HEK293 (cell line): Measurements from ENCODE around the gene NLRP1.

Experiments
- CTCF ChIA-PET: fragments of 350-600 bp; formaldehyde crosslinking; extraction: SDS; loops from one replicate; lab custom pipeline; 2021; ENCODE audit warnings: antibody characterized with exemption; lab: Yijun Ruan, JAX
- POLR2A ChIA-PET: fragments of 300-600 bp; formaldehyde crosslinking; extraction: SDS; loops from one replicate; lab custom pipeline; 2020; ENCODE audit warnings: antibody characterized with exemption, inconsistent platforms; lab: Yijun Ruan, JAX
- H3K27ac ChIP-seq: fragments of 200-500 bp; sonication (Bioruptor generic); 2 replicates; pipeline ENCODE4 v1.5.1; 2014; ENCODE audit warnings: low read depth, low read length, control low read depth, inconsistent platforms; ENCODE audit errors: extremely low read depth
- H3K36me3 ChIP-seq, 2 experiments: fragments of 200-500 bp in 1 of 2; sonication (Bioruptor generic) in 1 of 2; 1 replicate in 1 of 2; 2 replicates in 1 of 2; pipeline ENCODE4 v1.5.1; 2014 to 2017; ENCODE audit warnings: inconsistent platforms in 2 of 2, low read length in 2 of 2; ENCODE audit not compliant: control insufficient read depth in 2 of 2, insufficient read depth in 1 of 2
- H3K4me1 ChIP-seq: fragments of 200-500 bp; sonication (Bioruptor generic); 2 replicates; pipeline ENCODE4 v1.5.1; 2014; ENCODE audit warnings: mild to moderate bottlenecking, low read length, inconsistent platforms; ENCODE audit not compliant: control insufficient read depth, insufficient read depth
- H3K4me3 ChIP-seq: 2 replicates; pipeline ENCODE4 v1.5.1; 2011; ENCODE audit warnings: low read depth, mild to moderate bottlenecking, control low read depth, low read length, moderate library complexity
- H3K9me3 ChIP-seq: fragments of 200-500 bp; sonication (Bioruptor generic); 2 replicates; pipeline ENCODE4 v1.5.1; 2014; ENCODE audit warnings: low read depth, low read length, inconsistent platforms; ENCODE audit not compliant: control insufficient read depth, insufficient read depth
- GLI4 ChIP-seq: fragments of 450-650 bp; formaldehyde crosslinking; IDR thresholded peaks from 2 replicates; pipeline ENCODE4 v1.5.1; 2016; ENCODE audit warnings: missing biosample characterization, missing genetic modification characterization
- KLF17 ChIP-seq: fragments of 450-650 bp; formaldehyde crosslinking; IDR thresholded peaks from 2 replicates; pipeline ENCODE4 v1.5.1; 2016; ENCODE audit warnings: missing biosample characterization, missing genetic modification characterization
- PRDM1 ChIP-seq: fragments of 450-650 bp; formaldehyde crosslinking; IDR thresholded peaks from 2 replicates; pipeline ENCODE4; 2016; ENCODE audit warnings: missing biosample characterization, missing genetic modification characterization
- REST ChIP-seq: fragments of 450-650 bp; formaldehyde crosslinking; IDR thresholded peaks from 2 replicates; pipeline ENCODE4 v1.5.1; 2016; ENCODE audit warnings: missing biosample characterization, missing genetic modification characterization
- ZFP69B ChIP-seq: fragments of 450-650 bp; formaldehyde crosslinking; IDR thresholded peaks from 2 replicates; pipeline ENCODE4 v1.5.1; 2016; ENCODE audit warnings: missing biosample characterization, missing genetic modification characterization
- ZNF184 ChIP-seq: fragments of 450-650 bp; IDR thresholded peaks from 2 replicates; pipeline ENCODE4 v1.5.1; 2018; ENCODE audit warnings: missing biosample characterization, mild to moderate bottlenecking, missing genetic modification characterization
- ZNF311 ChIP-seq: fragments of 450-650 bp; formaldehyde crosslinking; IDR thresholded peaks from 2 replicates; pipeline ENCODE4 v1.5.1; 2017; ENCODE audit warnings: missing biosample characterization, missing genetic modification characterization, borderline replicate concordance
- ZNF37A ChIP-seq: fragments of 450-650 bp; IDR thresholded peaks from 2 replicates; pipeline ENCODE4 v1.5.1; 2018; ENCODE audit warnings: missing biosample characterization, missing genetic modification characterization
- ZNF513 ChIP-seq: fragments of 450-650 bp; IDR thresholded peaks from 2 replicates; pipeline ENCODE4 v1.5.1; 2018; ENCODE audit warnings: missing biosample characterization, missing genetic modification characterization
- ZNF645 ChIP-seq: fragments of 450-650 bp; formaldehyde crosslinking; IDR thresholded peaks from 2 replicates; pipeline ENCODE4; 2016; ENCODE audit warnings: missing biosample characterization, missing genetic modification characterization
- ZNF660 ChIP-seq: fragments of 450-650 bp; IDR thresholded peaks from 2 replicates; pipeline ENCODE4 v1.5.1; 2018; ENCODE audit warnings: missing biosample characterization, mild to moderate bottlenecking, missing genetic modification characterization
- ZNF76 ChIP-seq: fragments of 450-650 bp; formaldehyde crosslinking; IDR thresholded peaks from 2 replicates; pipeline ENCODE4; 2016; ENCODE audit warnings: low read depth, missing biosample characterization, missing genetic modification characterization, borderline replicate concordance
- ZNF777 ChIP-seq: fragments of 450-650 bp; formaldehyde crosslinking; IDR thresholded peaks from 2 replicates; pipeline ENCODE4 v1.5.1; 2017; ENCODE audit warnings: missing biosample characterization, missing genetic modification characterization, borderline replicate concordance
- ZNF791 ChIP-seq: fragments of 450-650 bp; formaldehyde crosslinking; IDR thresholded peaks from 2 replicates; pipeline ENCODE4 v1.5.1; 2016; ENCODE audit warnings: missing biosample characterization, missing genetic modification characterization
- TF ChIP-seq, protein P1 (sequence below): fragments of 450-650 bp; formaldehyde crosslinking; IDR thresholded peaks from 2 replicates; pipeline ENCODE4 v1.5.1; 2016; ENCODE audit warnings: missing biosample characterization, missing genetic modification characterization
- TF ChIP-seq, protein P2 (sequence below): fragments of 450-650 bp; formaldehyde crosslinking; IDR thresholded peaks from 2 replicates; pipeline ENCODE4 v1.5.1; 2016; ENCODE audit warnings: missing biosample characterization, missing genetic modification characterization

NLRP1 gene

GRCh38 chr17:5558815-5559785 lies 25.2 kb downstream of the NLRP1 start:
- H3K27ac ChIP-seq: no peak overlapping the region
- no peaks in the 10 kb centered on the region for H3K9me3 ChIP-seq
- H3K36me3 ChIP-seq: no peaks in the 10 kb centered on the region
- no peak for TF ChIP-seq KLF17 (tag by site-specific recombination)
- TF ChIP-seq ZNF76: no peak
- no peak for TF ChIP-seq ZNF660 (tag by site-specific recombination)
- TF ChIP-seq GLI4 (tag by site-specific recombination): no peak
- no peak for TF ChIP-seq ZNF311 (tag by site-specific recombination)
- no peak for TF ChIP-seq ZNF37A (tag by site-specific recombination)
- no peak for TF ChIP-seq ZNF777
- TF ChIP-seq ZNF791: no peak
- no peak for TF ChIP-seq ZFP69B
- TF ChIP-seq ZNF184 (tag by site-specific recombination): no peak
- TF ChIP-seq REST: no peak
- H3K4me3 ChIP-seq: no peak overlapping the region
- POLR2A ChIA-PET: interaction anchor here (0.9 kb wide), 1 partner anchor 58 kb away, joined by 3 read pairs; a partner anchor contains a TSS
- CTCF ChIA-PET: interaction anchor here (0.6 to 1.2 kb wide), 2 partner anchors 14 to 1618 kb away, joined by 3 to 5 read pairs; no protein-coding TSS in a partner anchor
- no peaks in the 10 kb centered on the region for H3K4me1 ChIP-seq

- H3K36me3 ChIP-seq: no peaks in the 10 kb centered on the region
- H3K9me3 ChIP-seq: no peaks in the 10 kb centered on the region
- H3K27ac ChIP-seq: no peak overlapping the region
- no peak overlapping the region for H3K4me3 ChIP-seq
- no peaks in the 10 kb centered on the region for H3K4me1 ChIP-seq
- ChIA-PET POLR2A (interaction anchor here (1.1 kb wide), 1 partner anchor 72 kb away, joined by 8 read pairs; the partner anchor contains the start of genes DERL2 and MIS12), CTCF (interaction anchor here (1.0 to 1.1 kb wide), 2 partner anchors 8 to 35 kb away, joined by 3 read pairs; no protein-coding TSS in a partner anchor)
- TF ChIP-seq PRDM1 (tag by site-specific recombination): no peak
- TF ChIP-seq, protein P1, sequence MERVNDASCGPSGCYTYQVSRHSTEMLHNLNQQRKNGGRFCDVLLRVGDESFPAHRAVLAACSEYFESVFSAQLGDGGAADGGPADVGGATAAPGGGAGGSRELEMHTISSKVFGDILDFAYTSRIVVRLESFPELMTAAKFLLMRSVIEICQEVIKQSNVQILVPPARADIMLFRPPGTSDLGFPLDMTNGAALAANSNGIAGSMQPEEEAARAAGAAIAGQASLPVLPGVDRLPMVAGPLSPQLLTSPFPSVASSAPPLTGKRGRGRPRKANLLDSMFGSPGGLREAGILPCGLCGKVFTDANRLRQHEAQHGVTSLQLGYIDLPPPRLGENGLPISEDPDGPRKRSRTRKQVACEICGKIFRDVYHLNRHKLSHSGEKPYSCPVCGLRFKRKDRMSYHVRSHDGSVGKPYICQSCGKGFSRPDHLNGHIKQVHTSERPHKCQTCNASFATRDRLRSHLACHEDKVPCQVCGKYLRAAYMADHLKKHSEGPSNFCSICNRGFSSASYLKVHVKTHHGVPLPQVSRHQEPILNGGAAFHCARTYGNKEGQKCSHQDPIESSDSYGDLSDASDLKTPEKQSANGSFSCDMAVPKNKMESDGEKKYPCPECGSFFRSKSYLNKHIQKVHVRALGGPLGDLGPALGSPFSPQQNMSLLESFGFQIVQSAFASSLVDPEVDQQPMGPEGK (tag by site-specific recombination): no peak
- no peak for TF ChIP-seq KLF17 (tag by site-specific recombination)
- TF ChIP-seq ZNF513 (tag by site-specific recombination): no peak
- TF ChIP-seq, protein P2, sequence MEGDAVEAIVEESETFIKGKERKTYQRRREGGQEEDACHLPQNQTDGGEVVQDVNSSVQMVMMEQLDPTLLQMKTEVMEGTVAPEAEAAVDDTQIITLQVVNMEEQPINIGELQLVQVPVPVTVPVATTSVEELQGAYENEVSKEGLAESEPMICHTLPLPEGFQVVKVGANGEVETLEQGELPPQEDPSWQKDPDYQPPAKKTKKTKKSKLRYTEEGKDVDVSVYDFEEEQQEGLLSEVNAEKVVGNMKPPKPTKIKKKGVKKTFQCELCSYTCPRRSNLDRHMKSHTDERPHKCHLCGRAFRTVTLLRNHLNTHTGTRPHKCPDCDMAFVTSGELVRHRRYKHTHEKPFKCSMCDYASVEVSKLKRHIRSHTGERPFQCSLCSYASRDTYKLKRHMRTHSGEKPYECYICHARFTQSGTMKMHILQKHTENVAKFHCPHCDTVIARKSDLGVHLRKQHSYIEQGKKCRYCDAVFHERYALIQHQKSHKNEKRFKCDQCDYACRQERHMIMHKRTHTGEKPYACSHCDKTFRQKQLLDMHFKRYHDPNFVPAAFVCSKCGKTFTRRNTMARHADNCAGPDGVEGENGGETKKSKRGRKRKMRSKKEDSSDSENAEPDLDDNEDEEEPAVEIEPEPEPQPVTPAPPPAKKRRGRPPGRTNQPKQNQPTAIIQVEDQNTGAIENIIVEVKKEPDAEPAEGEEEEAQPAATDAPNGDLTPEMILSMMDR (tag by site-specific recombination): no peak
- TF ChIP-seq ZNF645 (tag by site-specific recombination): no peak
Measured at GRCh38 chr17:5557990-5558389, 26.3 kb downstream of the NLRP1 start.
